ENCODE results near the gene DDOST.

Gene DDOST

DNA sequence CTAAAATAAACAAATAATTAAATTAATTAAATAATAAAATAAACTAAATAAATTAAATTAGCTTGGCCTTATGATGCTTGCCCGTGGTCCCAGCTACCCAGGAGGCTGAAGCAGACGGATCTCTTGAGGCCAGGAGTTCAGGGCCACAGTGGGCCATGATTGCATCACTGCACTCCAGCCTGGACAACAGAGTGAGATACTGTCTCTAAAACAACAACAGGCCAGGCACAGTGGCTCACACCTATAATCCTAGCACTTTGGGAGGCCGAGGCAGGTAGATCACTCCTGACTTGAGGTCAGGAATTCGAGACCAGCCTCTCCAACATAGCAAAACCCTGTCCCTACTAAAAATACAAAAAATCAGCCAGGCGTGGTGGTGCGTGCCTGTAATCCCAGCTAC lies 40.2 kb downstream of the DDOST start:
- DNase-seq, result no peak
- Histone ChIP-seq H3K4me3 (ENCODE audit: low read depth, low read length) (no peak overlapping the region), H3K27ac (no peak overlapping the region), H3K9me3 (ENCODE audit: severe bottlenecking) (no peaks in the 10 kb centered on the region), H3K27me3 (ENCODE audit: insufficient read depth, low read depth, severe bottlenecking) (no peaks in the 10 kb centered on the region), H3K36me3 (no peaks in the 10 kb centered on the region)
- TF ChIP-seq CTCF (IDR thresholded peaks at IDR 0.05; ENCODE audit: low read depth, low read length), result no peak

DNA sequence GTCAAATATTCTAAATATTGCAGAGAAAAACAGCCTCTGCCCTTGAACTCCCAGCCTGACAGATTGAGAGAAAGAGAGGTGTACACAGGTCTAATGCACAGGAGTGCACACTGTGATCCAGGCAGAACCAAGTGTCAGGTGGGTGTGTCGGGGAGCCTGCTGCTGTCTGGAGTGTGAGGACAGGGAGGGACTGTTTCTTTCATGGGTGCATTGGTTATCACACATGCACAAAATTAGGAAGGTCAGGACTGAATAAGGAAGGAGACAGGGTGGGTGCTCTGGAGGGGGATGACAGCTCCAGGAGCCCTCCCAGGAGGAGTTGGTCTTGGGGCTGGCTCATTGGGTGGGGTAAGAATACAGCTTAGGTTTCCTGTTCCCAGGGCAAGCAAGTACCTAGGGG lies 41.2 kb downstream of the DDOST start:
- H3K4me3 ChIP-seq (ENCODE audit: low read depth, low read length), result no peak overlapping the region
- no peak overlapping the region for H3K27ac ChIP-seq
- no peaks in the 10 kb centered on the region for H3K9me3 ChIP-seq (ENCODE audit: severe bottlenecking)
- H3K36me3 ChIP-seq, result no peaks in the 10 kb centered on the region
- no peaks in the 10 kb centered on the region for H3K27me3 ChIP-seq (ENCODE audit: insufficient read depth, low read depth, severe bottlenecking)
- no peak for DNase-seq
- TF ChIP-seq CTCF (IDR thresholded peaks at IDR 0.05; ENCODE audit: low read depth, low read length), result no peak

DNA sequence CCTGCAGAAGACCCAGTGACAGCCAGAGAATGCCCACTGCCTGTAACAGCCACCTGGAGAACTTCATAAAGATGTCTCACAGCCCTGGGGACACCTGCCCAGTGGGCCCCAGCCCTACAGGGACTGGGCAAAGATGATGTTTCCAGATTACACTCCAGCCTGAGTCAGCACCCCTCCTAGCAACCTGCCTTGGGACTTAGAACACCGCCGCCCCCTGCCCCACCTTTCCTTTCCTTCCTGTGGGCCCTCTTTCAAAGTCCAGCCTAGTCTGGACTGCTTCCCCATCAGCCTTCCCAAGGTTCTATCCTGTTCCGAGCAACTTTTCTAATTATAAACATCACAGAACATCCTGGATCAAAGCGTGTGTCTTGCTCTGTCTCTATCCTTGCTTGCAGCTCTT lies 42.6 kb downstream of the DDOST start:
- no peak for TF ChIP-seq CTCF (IDR thresholded peaks at IDR 0.05; ENCODE audit: low read depth, low read length)
- no peaks in the 10 kb centered on the region for H3K36me3 ChIP-seq
- no peaks in the 10 kb centered on the region for H3K9me3 ChIP-seq (ENCODE audit: severe bottlenecking)
- H3K4me3 ChIP-seq (ENCODE audit: low read depth, low read length), result no peak overlapping the region
- no peak overlapping the region for H3K27ac ChIP-seq
- no peaks in the 10 kb centered on the region for H3K27me3 ChIP-seq (ENCODE audit: insufficient read depth, low read depth, severe bottlenecking)
- DNase-seq, result no peak

- no peaks in the 10 kb centered on the region for H3K36me3 ChIP-seq
- H3K27me3 ChIP-seq (ENCODE audit: insufficient read depth, low read depth, severe bottlenecking), result no peaks in the 10 kb centered on the region
- DNase-seq, result no peak
- H3K9me3 ChIP-seq (ENCODE audit: severe bottlenecking), result no peaks in the 10 kb centered on the region
- no peak overlapping the region for H3K27ac ChIP-seq
- H3K4me3 ChIP-seq (ENCODE audit: low read depth, low read length), result no peak overlapping the region
- TF ChIP-seq CTCF (IDR thresholded peaks at IDR 0.05; ENCODE audit: low read depth, low read length), result no peak
Measured at GRCh38 chr1:20616847-20617487, 44.2 kb downstream of the DDOST start.

DNA sequence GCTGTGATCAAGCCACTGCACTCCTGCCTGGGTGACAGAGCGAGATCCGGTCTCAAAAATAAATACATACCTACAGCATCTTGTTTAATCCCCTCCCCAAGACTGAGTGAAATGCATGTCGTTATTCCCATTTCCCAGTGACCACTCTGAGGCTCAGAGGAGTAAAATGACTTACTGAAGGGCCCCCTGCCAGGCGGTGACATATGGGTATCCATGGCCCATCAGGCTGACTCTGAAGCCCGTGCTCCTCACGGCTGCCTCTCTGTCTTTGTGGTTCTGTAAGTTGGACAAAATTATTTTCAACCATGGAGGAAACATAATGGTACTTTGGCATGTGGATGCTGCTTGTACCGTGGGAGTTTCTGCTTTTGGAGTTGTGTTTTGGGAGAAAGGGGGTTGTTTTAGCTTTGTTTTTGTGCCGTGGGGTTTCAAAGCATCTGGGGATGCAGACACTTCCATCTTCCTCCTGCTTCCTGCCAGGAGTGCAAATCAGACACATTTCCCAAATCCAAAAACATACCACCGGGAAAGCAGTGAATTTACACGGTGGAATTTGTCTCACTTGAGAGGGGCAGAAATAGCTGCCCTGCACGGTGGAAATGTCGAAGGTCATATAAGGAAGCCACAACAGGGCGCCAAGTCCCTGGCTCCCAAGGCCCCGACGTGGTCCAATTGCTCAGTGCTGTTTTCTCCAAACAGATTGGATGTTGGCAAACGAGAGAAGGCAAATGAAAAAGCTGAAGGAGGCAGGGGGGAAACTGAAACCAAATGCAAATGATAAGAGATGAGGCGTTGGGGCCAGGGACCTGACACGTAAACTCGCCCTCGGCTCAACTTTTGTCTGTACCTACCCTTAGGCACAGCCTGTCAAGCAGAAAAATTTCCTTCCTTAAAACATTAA lies 45.0 kb downstream of the DDOST start:
- Histone ChIP-seq H3K27me3 (ENCODE audit: insufficient read depth, low read depth, severe bottlenecking) (no peaks in the 10 kb centered on the region), H3K27ac (no peak overlapping the region), H3K4me3 (ENCODE audit: low read depth, low read length) (no peak overlapping the region), H3K36me3 (no peaks in the 10 kb centered on the region), H3K9me3 (ENCODE audit: severe bottlenecking) (peaks cover 3% of the 10 kb centered on the region)
- TF ChIP-seq CTCF (IDR thresholded peaks at IDR 0.05; ENCODE audit: low read depth, low read length), result no peak
- DNase-seq, result no peak

All from WERI-Rb-1 (cell line).